ENCODE measurements around the gene TAGAP.

- TF ChIP-seq, protein P1, sequence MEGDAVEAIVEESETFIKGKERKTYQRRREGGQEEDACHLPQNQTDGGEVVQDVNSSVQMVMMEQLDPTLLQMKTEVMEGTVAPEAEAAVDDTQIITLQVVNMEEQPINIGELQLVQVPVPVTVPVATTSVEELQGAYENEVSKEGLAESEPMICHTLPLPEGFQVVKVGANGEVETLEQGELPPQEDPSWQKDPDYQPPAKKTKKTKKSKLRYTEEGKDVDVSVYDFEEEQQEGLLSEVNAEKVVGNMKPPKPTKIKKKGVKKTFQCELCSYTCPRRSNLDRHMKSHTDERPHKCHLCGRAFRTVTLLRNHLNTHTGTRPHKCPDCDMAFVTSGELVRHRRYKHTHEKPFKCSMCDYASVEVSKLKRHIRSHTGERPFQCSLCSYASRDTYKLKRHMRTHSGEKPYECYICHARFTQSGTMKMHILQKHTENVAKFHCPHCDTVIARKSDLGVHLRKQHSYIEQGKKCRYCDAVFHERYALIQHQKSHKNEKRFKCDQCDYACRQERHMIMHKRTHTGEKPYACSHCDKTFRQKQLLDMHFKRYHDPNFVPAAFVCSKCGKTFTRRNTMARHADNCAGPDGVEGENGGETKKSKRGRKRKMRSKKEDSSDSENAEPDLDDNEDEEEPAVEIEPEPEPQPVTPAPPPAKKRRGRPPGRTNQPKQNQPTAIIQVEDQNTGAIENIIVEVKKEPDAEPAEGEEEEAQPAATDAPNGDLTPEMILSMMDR (IDR thresholded peaks at IDR 0.05), result peak; percentile 19 to 35
- TF ChIP-seq POLR2AphosphoS5 (IDR thresholded peaks at IDR 0.05) (no peak), POLR2A (IDR thresholded peaks at IDR 0.05) (no peak), EP300 (IDR thresholded peaks at IDR 0.05) (no peak)
Measured at GRCh38 chr6:159008656-159009288, 36.0 kb downstream of the TAGAP start.

Measured in suprapubic skin (tissue), 4 donors.